Fibroblast of mammary gland (primary cell): Measurements from ENCODE around the gene TIMM17A.

Experiments used
- DNase-seq: peaks from one replicate; pipeline ENCODE4 v3.0.0-alpha.2; 2010; ENCODE audit warnings: low read depth
- H3K4me3 ChIP-seq: 2 replicates; pipeline ENCODE4 v1.5.1; 2011; ENCODE audit warnings: low read depth, mild to moderate bottlenecking, low read length, moderate library complexity; ENCODE audit not compliant: control insufficient read depth
- CTCF ChIP-seq: conservative IDR thresholded peaks from 2 replicates; pipeline ENCODE4 v1.5.1; 2011; ENCODE audit warnings: low read depth, low read length, inconsistent platforms; ENCODE audit not compliant: control insufficient read depth, insufficient read depth

The TIMM17A gene

DNA sequence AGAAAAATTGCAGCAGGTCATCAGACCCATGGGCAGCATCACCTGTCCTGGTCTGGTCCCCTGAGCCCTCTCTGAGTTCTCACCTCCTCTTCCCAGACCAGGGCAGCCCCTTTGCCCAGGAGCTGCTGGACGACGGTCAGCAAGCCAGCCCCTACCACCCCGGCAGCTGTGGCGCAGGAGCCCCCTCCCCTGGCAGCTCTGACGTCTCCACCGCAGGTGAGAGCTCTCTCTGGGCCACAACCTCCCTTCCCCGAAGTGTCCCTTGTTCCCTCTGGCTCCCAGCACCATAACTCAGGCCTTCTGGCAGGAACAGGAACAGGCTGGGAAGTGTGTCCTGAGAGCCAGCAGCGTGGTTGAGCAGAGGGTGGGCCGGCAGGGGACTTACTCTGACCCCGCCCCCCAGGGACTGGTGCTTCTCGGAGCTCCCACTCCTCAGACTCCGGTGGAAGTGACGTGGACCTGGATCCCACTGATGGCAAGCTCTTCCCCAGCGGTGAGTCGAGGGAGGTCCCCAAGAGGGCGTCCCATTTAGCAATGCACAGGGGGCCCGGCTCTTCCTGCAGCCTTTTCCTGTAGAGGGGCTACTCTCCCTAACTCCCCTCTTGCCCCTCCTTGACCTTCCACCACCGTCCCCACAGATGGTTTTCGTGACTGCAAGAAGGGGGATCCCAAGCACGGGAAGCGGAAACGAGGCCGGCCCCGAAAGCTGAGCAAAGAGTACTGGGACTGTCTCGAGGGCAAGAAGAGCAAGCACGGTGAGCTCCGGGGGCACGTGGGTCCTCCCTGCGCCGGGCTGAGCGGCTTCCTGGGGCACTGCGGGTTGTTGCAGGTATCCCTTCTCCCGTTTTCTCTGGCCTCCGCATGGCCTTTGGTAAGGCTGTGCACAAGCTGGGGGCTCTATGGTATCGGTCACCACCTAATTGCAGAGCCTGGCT, 57.5 kb downstream of the TIMM17A start:
- no peak overlapping the region for H3K4me3 ChIP-seq
- no peak for DNase-seq
- TF ChIP-seq CTCF = no peak

GRCh38 chr1:202013603-202014002, 58.3 kb downstream of the TIMM17A start:
- H3K4me3 ChIP-seq = no peak overlapping the region
- no peak for TF ChIP-seq CTCF
- DNase-seq = no peak

DNA sequence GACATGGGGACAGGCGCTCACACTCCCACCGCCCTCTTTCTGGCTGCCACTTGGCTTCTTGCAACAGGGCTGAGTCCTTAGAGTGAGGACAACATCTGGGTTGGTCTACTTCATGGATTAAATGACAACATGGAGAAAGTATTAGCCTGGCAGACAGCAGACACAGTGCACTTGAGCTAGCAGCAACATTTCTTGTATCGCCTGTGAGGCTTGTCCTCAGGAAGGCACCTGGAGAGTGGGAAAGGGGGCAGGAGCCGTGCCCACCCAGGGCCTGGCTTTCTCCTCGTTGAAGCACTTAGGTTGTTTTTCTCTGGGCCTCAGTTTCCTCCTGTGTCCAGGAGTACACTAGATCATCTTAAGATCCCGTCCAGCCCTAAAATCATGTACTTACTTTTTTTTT, 58.8 kb downstream of the TIMM17A start:
- DNase-seq = no peak
- H3K4me3 ChIP-seq = no peak overlapping the region
- no peak for TF ChIP-seq CTCF

GRCh38 chr1:202014915-202015661, 59.8 kb downstream of the TIMM17A start:
- no peak overlapping the region for H3K4me3 ChIP-seq
- DNase-seq = no peak
- no peak for TF ChIP-seq CTCF

- no peak for DNase-seq
- no peak overlapping the region for H3K4me3 ChIP-seq
- TF ChIP-seq CTCF = no peak
Measured at GRCh38 chr1:202015662-202015937, 60.3 kb downstream of the TIMM17A start.

DNA sequence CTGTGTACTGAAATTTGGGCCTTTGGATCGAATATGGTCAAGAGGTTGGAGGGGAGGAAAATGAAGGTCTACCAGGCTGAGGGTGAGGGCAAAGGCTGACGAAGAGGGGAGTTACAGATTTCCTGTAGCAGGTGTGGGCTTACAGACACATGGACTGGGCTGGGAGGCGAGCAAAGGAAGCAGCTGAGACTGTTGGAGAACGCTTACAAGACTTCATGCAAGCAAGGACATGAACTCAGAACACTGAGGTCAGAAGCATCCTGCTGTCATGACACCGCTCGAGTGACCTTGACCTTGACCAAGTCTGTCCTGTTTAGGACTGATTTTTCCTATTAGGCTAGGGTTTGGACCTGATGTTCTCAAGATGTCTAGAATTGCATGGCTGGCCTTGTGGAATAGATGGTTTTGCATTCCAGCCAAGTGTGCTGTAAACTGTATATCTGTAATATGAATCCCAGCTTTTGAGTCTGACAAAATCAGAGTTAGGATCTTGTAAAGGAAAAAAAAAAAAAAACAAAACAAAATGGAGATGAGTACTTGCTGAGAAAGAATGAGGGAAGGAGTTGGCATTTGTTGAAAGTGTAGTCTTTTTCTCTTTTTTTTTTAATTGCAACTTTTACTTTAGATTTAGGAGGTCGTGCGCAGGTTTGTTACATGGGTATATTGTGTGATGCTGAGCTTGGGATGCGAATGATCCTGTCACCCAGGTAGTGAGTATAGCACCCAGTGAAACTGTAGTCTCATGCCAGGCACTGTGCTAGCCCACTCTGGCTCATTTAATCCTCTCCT, 60.9 kb downstream of the TIMM17A start:
- DNase-seq = no peak
- no peak overlapping the region for H3K4me3 ChIP-seq
- no peak for TF ChIP-seq CTCF
